Esophagus mucosa (tissue), 1 donor: ENCODE results near the gene GJD4. TPM values are rescaled to one million over a fixed set of nuclear protein-coding genes. Genes with fewer than 3 reads are reported as not detected.

Experiments used
- ATAC-seq: fragments of 200-7000 bp; cut with Tn5 transposase; one replicate; pipeline ENCODE4 v1.9.1; 2020
- total RNA-seq: library from RNA; stranded (reverse); gene quantifications from one replicate; pipeline ENCODE4 v1.2.4, GENCODE V29; 2023
- donor health status: DM: yes; HTN: yes; CAD: no.

GJD4 gene
- total RNA-seq = not detected

GRCh38 chr10:35605191-35605590 is at the start of gene GJD4:
Gene GJD4 (plus strand): TSS chr10:35605341. CDS start chr10:35605568, 227 bp downstream.
- ATAC-seq = no peak

- ATAC-seq = no peak
Observed at GRCh38 chr10:35555962-35556930, 48.9 kb upstream of the GJD4 start.

- no peak for ATAC-seq
Observed at GRCh38 chr10:35558276-35558675, 46.9 kb upstream of the GJD4 start.

- ATAC-seq = no peak
Observed at GRCh38 chr10:35559416-35559815, 45.7 kb upstream of the GJD4 start.

- ATAC-seq = no peak
Observed at GRCh38 chr10:35561715-35562114, 43.4 kb upstream of the GJD4 start.

GRCh38 chr10:35562427-35562826 is 42.7 kb upstream of the GJD4 start:
- ATAC-seq = no peak

GRCh38 chr10:35563261-35563891 is 41.8 kb upstream of the GJD4 start:
- peak; percentile 76 for ATAC-seq

GRCh38 chr10:35564341-35564968 is 40.7 kb upstream of the GJD4 start:
- no peak for ATAC-seq

GRCh38 chr10:35565602-35566081 is 39.5 kb upstream of the GJD4 start:
- ATAC-seq = no peak

GRCh38 chr10:35567951-35568350 is 37.2 kb upstream of the GJD4 start:
- ATAC-seq = no peak

GRCh38 chr10:35568483-35569015 is 36.6 kb upstream of the GJD4 start:
- no peak for ATAC-seq

- ATAC-seq = no peak
Observed at GRCh38 chr10:35569111-35569707, 35.9 kb upstream of the GJD4 start.

GRCh38 chr10:35569836-35570235 is 35.3 kb upstream of the GJD4 start:
- ATAC-seq = no peak

- ATAC-seq = no peak
Observed at GRCh38 chr10:35570397-35570796, 34.7 kb upstream of the GJD4 start.

GRCh38 chr10:35572583-35572982 is 32.6 kb upstream of the GJD4 start:
- no peak for ATAC-seq

- ATAC-seq = no peak
Observed at GRCh38 chr10:35573796-35574195, 31.3 kb upstream of the GJD4 start.

- ATAC-seq = no peak
Observed at GRCh38 chr10:35574924-35575352, 30.2 kb upstream of the GJD4 start.

- ATAC-seq = no peak
Observed at GRCh38 chr10:35575640-35576039, 29.5 kb upstream of the GJD4 start.

- ATAC-seq = no peak
Observed at GRCh38 chr10:35576730-35577129, 28.4 kb upstream of the GJD4 start.

- ATAC-seq = peak; percentile 23
Observed at GRCh38 chr10:35577926-35578617, 27.1 kb upstream of the GJD4 start.

GRCh38 chr10:35578618-35578956 is 26.6 kb upstream of the GJD4 start:
- ATAC-seq = no peak

GRCh38 chr10:35579116-35579515 is 26.0 kb upstream of the GJD4 start:
- ATAC-seq = no peak
